Endodermal cell (in vitro differentiated cells): ENCODE data around the gene ADAMTS7. TPM values are rescaled to one million over a fixed set of nuclear protein-coding genes. Genes with fewer than 3 reads are reported as not detected.
"Not testable (repeated sequence)": the region's sequence is repeated elsewhere in the genome, so short reads cannot be mapped to it uniquely, and the experiment has no call there.

ENCODE experiments used
- DNase-seq: peaks from one replicate; pipeline ENCODE4 v3.0.0-alpha.2; 2017
- H3K27ac ChIP-seq: 2 replicates; pipeline ENCODE4 v1.5.1; 2013; ENCODE audit warnings: mild to moderate bottlenecking, low read depth, low read length, moderate library complexity
- H3K27me3 ChIP-seq: 2 replicates; pipeline ENCODE4 v1.6.1; 2013; ENCODE audit warnings: mild to moderate bottlenecking, low read length, moderate library complexity; ENCODE audit not compliant: insufficient read depth, control insufficient read depth, poor library complexity, severe bottlenecking
- H3K36me3 ChIP-seq: 2 replicates; pipeline ENCODE4 v1.7.0; 2013; ENCODE audit warnings: mild to moderate bottlenecking, low read length, moderate library complexity; ENCODE audit not compliant: control insufficient read depth, insufficient read depth
- H3K4me1 ChIP-seq: one replicate; pipeline ENCODE4 v1.7.0; 2013; ENCODE audit warnings: low read length; ENCODE audit not compliant: control insufficient read depth, insufficient read depth
- H3K4me3 ChIP-seq: 2 replicates; pipeline ENCODE4 v1.5.1; 2013; ENCODE audit warnings: mild to moderate bottlenecking, low read length, moderate library complexity
- H3K9ac ChIP-seq: 2 replicates; pipeline ENCODE4 v1.6.1; 2013; ENCODE audit warnings: mild to moderate bottlenecking, low read length, moderate library complexity; ENCODE audit not compliant: poor library complexity, severe bottlenecking; ENCODE audit errors: extremely low read depth
- H3K9me3 ChIP-seq: 2 replicates; pipeline ENCODE4 v1.6.1; 2013; ENCODE audit warnings: mild to moderate bottlenecking, low read length, moderate library complexity; ENCODE audit not compliant: control insufficient read depth
- H3K27ac Mint-ChIP-seq: 2 replicates; pipeline ENCODE4 v1.8.0; 2020; ENCODE audit warnings: mixed read lengths
- H3K27me3 Mint-ChIP-seq: 2 replicates; pipeline ENCODE4 v1.8.0; 2021; ENCODE audit warnings: mild to moderate bottlenecking, mixed read lengths; ENCODE audit not compliant: insufficient read depth
- H3K36me3 Mint-ChIP-seq: 2 replicates; pipeline ENCODE4 v1.8.0; 2020; ENCODE audit warnings: low read depth, mixed read lengths
- H3K4me1 Mint-ChIP-seq: 2 replicates; pipeline ENCODE4 v1.8.0; 2020; ENCODE audit warnings: mixed read lengths
- H3K4me3 Mint-ChIP-seq: 2 replicates; pipeline ENCODE4 v1.8.0; 2020; ENCODE audit warnings: mild to moderate bottlenecking, moderate library complexity, mixed read lengths
- H3K9me3 Mint-ChIP-seq: 2 replicates; pipeline ENCODE4 v1.8.0; 2020; ENCODE audit warnings: mild to moderate bottlenecking, mixed read lengths
- WGBS, 2 experiments: methylation state at CpG; one replicate each; pipeline versions ENCODE4 v1.1.5 to v1.1.7; 2013; ENCODE audit warnings: missing lambda C conversion rate in 2 of 2, mixed read lengths in 1 of 2; ENCODE audit not compliant: insufficient coverage in 1 of 2, insufficient read length in 1 of 2; 5-methylcytosine and 5-hydroxymethylcytosine counted together
- total RNA-seq, 2 donors: library from RNA; stranded (reverse); fragmentation: NEBNext Ultra II Directional in 1 of 2; extraction: Animal tissue kit (Norgen Biotek cat#: 25700) in 1 of 2; gene quantifications; 2 replicates in 1 of 2; 3 replicates in 1 of 2; pipeline ENCODE4 v1.2.1, GENCODE V29; 2021
- TF ChIP-seq, protein P1 (sequence below): fragments of 200-600 bp; sonication (generic); conservative IDR thresholded peaks from 2 replicates; pipeline ENCODE4 v1.5.0; 2021; ENCODE audit warnings: antibody characterized with exemption, mild to moderate bottlenecking

The ADAMTS7 gene
- total RNA-seq, 2 donors from 2014 or later = 55.8 to 67.1 TPM

DNA sequence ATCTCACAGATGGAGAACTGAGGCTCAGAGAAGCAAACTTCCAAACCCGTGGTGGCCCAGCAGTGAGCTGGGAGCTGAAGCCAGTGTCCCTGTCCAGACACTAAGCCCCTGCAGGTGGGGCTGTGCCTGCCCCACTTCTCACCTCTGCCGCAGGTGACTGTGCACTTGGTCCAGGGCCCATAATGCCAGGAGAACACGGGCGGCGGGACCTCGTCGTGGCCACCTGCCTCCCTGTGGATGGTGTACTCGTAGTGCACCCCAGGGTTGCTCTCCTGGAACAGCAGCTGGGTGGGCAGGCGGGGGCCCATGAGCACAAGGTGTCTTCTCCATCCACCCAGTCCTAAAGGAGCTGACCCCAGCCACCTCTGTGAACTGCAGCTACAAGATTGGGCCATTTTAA is 40.2 kb downstream of the ADAMTS7 start:
- not testable (repeated sequence) for H3K27ac ChIP-seq, H3K36me3 Mint-ChIP-seq, H3K27me3 ChIP-seq, H3K9me3 Mint-ChIP-seq, H3K27me3 Mint-ChIP-seq, H3K4me3 ChIP-seq, H3K36me3 ChIP-seq, H3K4me1 Mint-ChIP-seq, H3K4me3 Mint-ChIP-seq, DNase-seq, H3K27ac Mint-ChIP-seq, H3K9ac ChIP-seq, H3K9me3 ChIP-seq, H3K4me1 ChIP-seq
- 93 to 100% methylated on average over 1 to 9 of the region's 9 CpGs for WGBS, 2 experiments

DNA sequence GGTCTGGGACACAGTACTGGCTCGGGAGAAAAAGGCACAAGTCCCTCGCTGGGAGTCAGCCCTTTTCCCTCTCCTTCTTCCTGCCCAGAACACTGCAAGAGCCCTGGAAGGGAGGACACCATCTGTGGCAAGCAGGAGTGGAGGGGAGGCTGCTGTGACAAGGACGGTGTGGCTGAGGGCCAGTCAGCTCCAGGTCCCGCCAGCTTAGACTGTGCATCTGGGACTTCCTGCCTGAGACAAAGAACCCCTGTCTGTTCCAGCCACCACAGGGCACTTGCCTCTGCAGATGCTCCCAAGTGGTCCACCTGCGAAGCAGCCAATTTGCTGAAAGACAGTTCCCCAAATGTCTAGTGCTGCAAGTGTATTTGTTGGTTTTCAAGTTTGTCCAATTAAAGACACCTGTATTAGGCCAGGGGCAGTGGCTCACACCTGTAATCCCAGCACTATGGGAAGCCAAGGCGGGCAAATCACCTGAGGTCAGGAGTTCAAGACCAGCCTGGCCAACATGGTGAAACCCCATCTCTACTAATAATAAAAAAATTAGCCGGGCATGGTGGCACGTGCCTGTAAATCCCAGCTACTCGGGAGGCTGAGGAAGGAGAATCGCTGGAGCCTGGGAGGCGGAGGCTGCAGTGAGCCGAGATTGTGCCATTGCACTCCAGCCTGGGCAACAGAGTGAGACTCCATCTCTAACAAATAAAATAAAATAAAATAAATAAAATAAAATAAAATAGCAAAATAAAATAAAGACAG is 41.6 kb downstream of the ADAMTS7 start:
- not testable (repeated sequence) for H3K27ac ChIP-seq, H3K9me3 Mint-ChIP-seq, H3K4me3 ChIP-seq, H3K4me1 ChIP-seq, H3K9me3 ChIP-seq, H3K27me3 ChIP-seq, H3K36me3 ChIP-seq, H3K27me3 Mint-ChIP-seq, H3K9ac ChIP-seq, H3K36me3 Mint-ChIP-seq, H3K4me1 Mint-ChIP-seq, H3K4me3 Mint-ChIP-seq, DNase-seq, H3K27ac Mint-ChIP-seq
- WGBS, 2 experiments = 90 to 93% methylated on average over 5 to 10 of the region's 12 CpGs

DNA sequence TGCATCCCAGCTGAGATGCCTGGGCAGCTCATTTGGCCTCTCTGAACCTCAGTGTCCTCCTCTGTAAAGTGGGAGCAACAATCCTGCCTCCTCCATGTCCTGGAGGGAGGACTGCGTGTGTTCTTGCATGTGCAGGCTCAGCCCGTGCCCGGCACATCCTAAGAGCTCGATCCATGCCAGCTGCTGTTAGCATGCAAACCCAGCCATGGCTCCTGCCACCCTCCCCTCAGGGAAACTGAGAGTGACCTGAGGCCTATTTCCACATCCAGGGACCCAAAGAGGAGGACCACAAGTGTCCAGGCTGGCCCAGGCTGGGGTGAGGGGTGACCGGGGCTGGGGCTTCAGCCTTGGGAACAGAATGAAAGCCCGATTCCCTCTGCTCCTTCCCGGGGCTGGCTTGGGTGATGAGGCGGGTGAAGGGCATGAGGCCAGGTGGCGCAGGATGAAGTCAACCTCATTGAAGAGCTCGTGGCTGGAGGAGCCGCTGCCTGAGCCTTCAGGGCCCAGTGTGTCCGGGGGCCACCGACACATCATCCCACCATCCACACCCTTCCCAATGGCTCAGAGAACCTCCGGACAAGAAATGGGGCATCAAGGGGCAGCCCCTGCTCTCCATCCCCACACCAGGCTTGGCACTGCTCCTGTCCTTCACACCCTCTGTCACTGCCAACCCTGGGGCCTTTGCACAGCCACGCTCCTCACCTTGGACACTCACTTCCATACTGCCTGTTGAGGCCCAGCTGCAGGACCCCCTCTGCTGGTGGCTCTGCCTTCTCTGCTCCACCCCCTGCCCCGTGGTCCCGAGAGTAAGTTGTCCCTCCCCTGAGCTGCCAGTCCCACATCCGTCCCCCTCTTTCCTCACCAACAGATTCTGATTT is 42.5 kb downstream of the ADAMTS7 start:
- no peak overlapping the region for H3K4me3 Mint-ChIP-seq
- no peaks in the 10 kb centered on the region for H3K27me3 Mint-ChIP-seq

More for the DNA sequence above, 42.5 kb downstream of the ADAMTS7 start:
- TF ChIP-seq, protein P1, sequence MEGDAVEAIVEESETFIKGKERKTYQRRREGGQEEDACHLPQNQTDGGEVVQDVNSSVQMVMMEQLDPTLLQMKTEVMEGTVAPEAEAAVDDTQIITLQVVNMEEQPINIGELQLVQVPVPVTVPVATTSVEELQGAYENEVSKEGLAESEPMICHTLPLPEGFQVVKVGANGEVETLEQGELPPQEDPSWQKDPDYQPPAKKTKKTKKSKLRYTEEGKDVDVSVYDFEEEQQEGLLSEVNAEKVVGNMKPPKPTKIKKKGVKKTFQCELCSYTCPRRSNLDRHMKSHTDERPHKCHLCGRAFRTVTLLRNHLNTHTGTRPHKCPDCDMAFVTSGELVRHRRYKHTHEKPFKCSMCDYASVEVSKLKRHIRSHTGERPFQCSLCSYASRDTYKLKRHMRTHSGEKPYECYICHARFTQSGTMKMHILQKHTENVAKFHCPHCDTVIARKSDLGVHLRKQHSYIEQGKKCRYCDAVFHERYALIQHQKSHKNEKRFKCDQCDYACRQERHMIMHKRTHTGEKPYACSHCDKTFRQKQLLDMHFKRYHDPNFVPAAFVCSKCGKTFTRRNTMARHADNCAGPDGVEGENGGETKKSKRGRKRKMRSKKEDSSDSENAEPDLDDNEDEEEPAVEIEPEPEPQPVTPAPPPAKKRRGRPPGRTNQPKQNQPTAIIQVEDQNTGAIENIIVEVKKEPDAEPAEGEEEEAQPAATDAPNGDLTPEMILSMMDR = peak; percentile 41
- Histone ChIP-seq H3K4me3 (no peak overlapping the region), H3K4me1 (no peaks in the 10 kb centered on the region), H3K36me3 (no peaks in the 10 kb centered on the region), H3K9ac (no peak overlapping the region), H3K9me3 (no peaks in the 10 kb centered on the region), H3K27me3 (no peaks in the 10 kb centered on the region), H3K27ac (no peak overlapping the region)
- no peak for DNase-seq
- 80 to 92% methylated on average over 1 to 18 of the region's 18 CpGs for WGBS, 2 experiments
- Mint-ChIP-seq H3K36me3 (no peaks in the 10 kb centered on the region), H3K27ac (peak overlapping the region; percentile 61), H3K9me3 (no peaks in the 10 kb centered on the region), H3K4me1 (peaks cover 5% of the 10 kb centered on the region)
